ENCODE results near the gene TADA1. TPM values are rescaled to one million over a fixed set of nuclear protein-coding genes. Genes with fewer than 3 reads are reported as not detected.

TADA1 gene, protein sequence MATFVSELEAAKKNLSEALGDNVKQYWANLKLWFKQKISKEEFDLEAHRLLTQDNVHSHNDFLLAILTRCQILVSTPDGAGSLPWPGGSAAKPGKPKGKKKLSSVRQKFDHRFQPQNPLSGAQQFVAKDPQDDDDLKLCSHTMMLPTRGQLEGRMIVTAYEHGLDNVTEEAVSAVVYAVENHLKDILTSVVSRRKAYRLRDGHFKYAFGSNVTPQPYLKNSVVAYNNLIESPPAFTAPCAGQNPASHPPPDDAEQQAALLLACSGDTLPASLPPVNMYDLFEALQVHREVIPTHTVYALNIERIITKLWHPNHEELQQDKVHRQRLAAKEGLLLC
- total RNA-seq: 7.2 and 7.3 TPM in 2 replicates

DNA sequence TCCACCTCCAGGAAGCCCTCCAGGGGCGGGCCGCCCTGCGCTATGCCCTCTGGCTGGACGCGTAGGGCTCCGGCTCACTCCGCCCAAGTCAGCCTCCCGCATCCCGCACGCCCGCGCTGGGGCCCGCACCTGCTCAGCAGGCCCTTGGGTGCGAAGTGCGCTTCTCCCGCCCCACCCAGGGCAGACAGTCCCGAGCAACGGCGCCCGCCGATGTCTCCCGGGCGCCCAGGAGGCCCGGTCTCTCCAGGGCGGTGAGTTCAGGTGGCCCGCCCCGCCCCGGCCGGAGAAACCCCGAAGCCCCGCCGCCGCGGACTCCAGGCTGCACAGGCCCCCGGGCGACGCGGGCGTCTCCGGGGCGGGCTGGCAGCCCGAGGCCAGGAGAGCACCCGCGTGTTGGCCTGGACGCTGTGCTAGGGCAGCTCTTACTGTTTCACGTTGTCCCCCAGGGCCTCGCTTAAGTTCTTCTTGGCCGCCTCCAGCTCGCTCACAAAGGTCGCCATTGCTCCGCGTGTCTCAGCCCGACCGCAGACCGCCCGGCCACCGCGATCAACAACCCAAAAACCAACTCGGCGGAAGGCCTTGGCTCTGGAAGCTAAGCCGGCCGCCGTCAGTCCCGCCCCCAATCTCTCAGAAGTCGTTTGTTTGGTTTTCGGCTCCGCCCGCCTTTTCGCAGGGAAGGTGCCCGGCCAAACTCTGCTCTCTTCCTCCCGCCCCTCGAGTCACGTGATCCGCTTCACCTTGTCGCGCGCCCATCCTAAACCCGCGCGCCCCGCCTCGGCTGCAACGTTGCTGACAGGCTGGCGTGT lies at the start of gene TADA1:
Gene TADA1 (minus strand): TSS at position 531 of the 806 bp plus-strand sequence. CDS start 31 bp downstream, at position 500.

DNA sequence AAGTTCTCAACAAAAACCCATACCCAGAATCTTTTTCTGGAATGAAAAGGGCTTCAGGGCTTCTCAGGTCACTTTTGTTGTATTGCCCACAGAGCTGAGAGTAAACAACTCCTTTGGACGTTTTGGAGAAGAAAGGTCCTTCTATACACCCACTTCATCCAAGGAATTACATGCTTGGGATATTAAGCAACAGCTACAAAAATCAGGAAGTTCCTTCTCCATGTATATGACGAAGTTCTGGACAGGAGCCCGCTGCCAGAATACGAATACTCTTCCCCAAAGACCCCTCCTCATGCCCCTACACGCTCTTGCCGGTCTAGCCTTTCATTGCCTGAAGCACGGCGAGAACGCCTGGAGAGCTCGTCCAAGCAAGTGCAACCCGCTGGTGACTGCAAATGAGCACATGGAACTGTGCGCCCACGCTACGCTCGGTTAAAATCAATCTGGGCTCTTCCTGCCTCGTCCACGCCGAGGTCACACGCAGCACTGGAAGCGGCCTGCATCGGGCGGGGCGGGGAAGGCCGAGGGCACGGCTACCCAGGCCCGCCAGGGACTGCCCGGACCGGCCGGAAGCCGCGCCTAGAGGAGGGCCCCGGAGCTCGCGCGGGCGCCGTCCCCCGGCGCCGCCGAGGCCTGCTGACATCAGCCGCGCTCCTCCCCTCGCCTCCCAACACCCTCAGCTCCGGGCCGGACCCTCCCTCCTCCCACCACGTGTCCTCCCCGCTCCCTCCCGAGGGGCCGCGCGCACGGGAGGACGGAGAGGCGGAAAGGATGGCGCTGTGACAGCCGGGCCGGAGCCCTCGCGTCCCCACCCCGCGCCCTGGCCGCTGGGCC lies 37.1 kb downstream of the TADA1 start, which contains the start of gene POGK:
Gene POGK (plus strand): TSS at position 710 of the 834 bp plus-strand sequence. CDS start 1,482 bp downstream, outside the sequence.

Other genes starting within 250 kb of the TADA1 start
- 22.0 and 22.3 TPM in 2 replicates for gene POGK, start 36.8 kb downstream of the TADA1 start, total RNA-seq
- gene ILDR2, start 99.3 kb upstream of the TADA1 start, total RNA-seq: not detected in 2 replicates
- not detected in 2 replicates for gene MAEL, start 113.0 kb upstream of the TADA1 start, total RNA-seq
- gene GPA33, start 214.1 kb upstream of the TADA1 start, total RNA-seq: not detected in 2 replicates
- not detected in 2 replicates for gene STYXL2, start 217.8 kb upstream of the TADA1 start, total RNA-seq